ENCODE results near the gene PHYHIPL.

DNA sequence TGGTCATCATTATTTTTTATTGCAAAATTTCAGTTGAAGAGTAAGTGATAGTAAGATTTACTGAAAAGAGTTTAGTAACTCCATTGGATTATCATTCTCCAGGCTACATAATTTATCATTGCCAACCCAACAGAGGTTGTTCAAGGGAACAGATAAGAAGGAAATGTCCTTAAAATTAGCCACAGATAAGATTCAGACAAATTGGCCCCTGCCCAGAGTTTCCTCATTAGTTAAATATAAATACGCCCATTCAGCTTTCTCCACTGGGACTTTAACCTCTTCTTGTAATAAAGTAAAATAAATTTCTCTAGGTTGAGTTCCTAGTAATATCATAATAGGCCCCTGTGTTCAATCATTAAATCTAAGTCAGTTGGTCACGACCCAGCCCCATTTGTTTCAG lies 27.7 kb upstream of the PHYHIPL start:
- no peak for TF ChIP-seq EP300 (IDR thresholded peaks at IDR 0.05; ENCODE audit: borderline replicate concordance in 1 of 2, low read depth in 1 of 2, low read length in 1 of 2)
- TF ChIP-seq POLR2AphosphoS5 (IDR thresholded peaks at IDR 0.05; ENCODE audit: low read depth, low read length): no peak
- TF ChIP-seq NFIC (IDR thresholded peaks at IDR 0.05; ENCODE audit: borderline replicate concordance): no peak
- no peak for TF ChIP-seq GABPA (IDR thresholded peaks at IDR 0.05; ENCODE audit: low read depth)
- no peak for TF ChIP-seq MEF2A (IDR thresholded peaks at IDR 0.05; ENCODE audit: borderline replicate concordance, low read depth)
- no peak for TF ChIP-seq SMC3 (IDR thresholded peaks at IDR 0.05; ENCODE audit: low read depth, low read length)
- TF ChIP-seq MXI1 (IDR thresholded peaks at IDR 0.05; ENCODE audit: low read depth, low read length): no peak
- TF ChIP-seq, protein P1, sequence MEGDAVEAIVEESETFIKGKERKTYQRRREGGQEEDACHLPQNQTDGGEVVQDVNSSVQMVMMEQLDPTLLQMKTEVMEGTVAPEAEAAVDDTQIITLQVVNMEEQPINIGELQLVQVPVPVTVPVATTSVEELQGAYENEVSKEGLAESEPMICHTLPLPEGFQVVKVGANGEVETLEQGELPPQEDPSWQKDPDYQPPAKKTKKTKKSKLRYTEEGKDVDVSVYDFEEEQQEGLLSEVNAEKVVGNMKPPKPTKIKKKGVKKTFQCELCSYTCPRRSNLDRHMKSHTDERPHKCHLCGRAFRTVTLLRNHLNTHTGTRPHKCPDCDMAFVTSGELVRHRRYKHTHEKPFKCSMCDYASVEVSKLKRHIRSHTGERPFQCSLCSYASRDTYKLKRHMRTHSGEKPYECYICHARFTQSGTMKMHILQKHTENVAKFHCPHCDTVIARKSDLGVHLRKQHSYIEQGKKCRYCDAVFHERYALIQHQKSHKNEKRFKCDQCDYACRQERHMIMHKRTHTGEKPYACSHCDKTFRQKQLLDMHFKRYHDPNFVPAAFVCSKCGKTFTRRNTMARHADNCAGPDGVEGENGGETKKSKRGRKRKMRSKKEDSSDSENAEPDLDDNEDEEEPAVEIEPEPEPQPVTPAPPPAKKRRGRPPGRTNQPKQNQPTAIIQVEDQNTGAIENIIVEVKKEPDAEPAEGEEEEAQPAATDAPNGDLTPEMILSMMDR (IDR thresholded peaks at IDR 0.05): no peak
- no peak for TF ChIP-seq RXRA (IDR thresholded peaks at IDR 0.05; ENCODE audit: borderline replicate concordance, low read depth)
- no peak for TF ChIP-seq TEAD4 (IDR thresholded peaks at IDR 0.05; ENCODE audit: borderline replicate concordance, insufficient read depth)
- no peak for TF ChIP-seq GATA2 (CRISPR knock-in tag; IDR thresholded peaks at IDR 0.05)
